ENCODE measurements around the gene FAM120A. TPM values are rescaled to one million over a fixed set of nuclear protein-coding genes. Genes with fewer than 3 reads are reported as not detected.
"Not testable (repeated sequence)": the region's sequence is repeated elsewhere in the genome, so short reads cannot be mapped to it uniquely, and the experiment has no call there.

FAM120A gene
- total RNA-seq, 4 donors from 2014 or later = 67.5 to 108 (median 89.8) TPM

- WGBS = 91% methylated on average over 7 of the region's 7 CpGs
- no peaks in the 10 kb centered on the region for H3K36me3 ChIP-seq
- no peaks in the 10 kb centered on the region for H3K4me1 ChIP-seq
- no peaks in the 10 kb centered on the region for H3K27me3 ChIP-seq
- no peak overlapping the region for H3K27ac ChIP-seq
- no peak overlapping the region for H3K4me3 ChIP-seq
- DNase-seq (ENCODE audit: low spot score in 2 of 2) = no peak
- no peak for TF ChIP-seq POLR2A (IDR thresholded peaks at IDR 0.05)
- no peak for TF ChIP-seq EP300 (IDR thresholded peaks at IDR 0.05)
- TF ChIP-seq POLR2AphosphoS5 (IDR thresholded peaks at IDR 0.05) = no peak
- no peak for TF ChIP-seq CTCF (IDR thresholded peaks at IDR 0.05)
- no peaks in the 10 kb centered on the region for H3K9me3 ChIP-seq
Observed at GRCh38 chr9:93436655-93437407, 14.7 kb upstream of the FAM120A start.

- 76% methylated on average over 2 of the region's 2 CpGs for WGBS
- Histone ChIP-seq H3K36me3 (no peaks in the 10 kb centered on the region), H3K9me3 (no peaks in the 10 kb centered on the region), H3K27ac (no peak overlapping the region), H3K27me3 (no peaks in the 10 kb centered on the region), H3K4me1 (no peaks in the 10 kb centered on the region), H3K4me3 (no peak overlapping the region)
- TF ChIP-seq POLR2AphosphoS5 (IDR thresholded peaks at IDR 0.05) = no peak
- TF ChIP-seq CTCF (IDR thresholded peaks at IDR 0.05) = no peak
- TF ChIP-seq POLR2A (IDR thresholded peaks at IDR 0.05) = no peak
- TF ChIP-seq EP300 (IDR thresholded peaks at IDR 0.05) = no peak
- no peak for DNase-seq (ENCODE audit: low spot score in 2 of 2)
Observed at GRCh38 chr9:93437996-93438395, 13.5 kb upstream of the FAM120A start.

GRCh38 chr9:93439301-93439700 is 12.2 kb upstream of the FAM120A start:
- H3K27me3 ChIP-seq; DNase-seq (ENCODE audit: low spot score in 2 of 2); H3K27ac ChIP-seq; H3K36me3 ChIP-seq; H3K4me3 ChIP-seq; H3K9me3 ChIP-seq; H3K4me1 ChIP-seq: not testable (repeated sequence)
- 92% methylated on average over 6 of the region's 6 CpGs for WGBS

GRCh38 chr9:93440896-93441580 is 10.4 kb upstream of the FAM120A start:
- WGBS = 81% methylated on average over 8 of the region's 8 CpGs
- no peak for DNase-seq (ENCODE audit: low spot score in 2 of 2)
- no peaks in the 10 kb centered on the region for H3K9me3 ChIP-seq
- no peak overlapping the region for H3K27ac ChIP-seq
- no peak for TF ChIP-seq CTCF (IDR thresholded peaks at IDR 0.05)
- TF ChIP-seq POLR2A (IDR thresholded peaks at IDR 0.05) = no peak
- no peak for TF ChIP-seq POLR2AphosphoS5 (IDR thresholded peaks at IDR 0.05)
- TF ChIP-seq EP300 (IDR thresholded peaks at IDR 0.05) = no peak
- H3K4me1 ChIP-seq = no peaks in the 10 kb centered on the region
- H3K27me3 ChIP-seq = no peaks in the 10 kb centered on the region
- peaks cover 4% of the 10 kb centered on the region for H3K36me3 ChIP-seq
- H3K4me3 ChIP-seq = no peak overlapping the region

- H3K4me1 ChIP-seq = peaks cover 14% of the 10 kb centered on the region
- H3K4me3 ChIP-seq = no peak overlapping the region
- H3K36me3 ChIP-seq = peaks cover 31% of the 10 kb centered on the region
- 81% methylated on average over 3 of the region's 3 CpGs for WGBS
- TF ChIP-seq CTCF (IDR thresholded peaks at IDR 0.05) (no peak), POLR2AphosphoS5 (IDR thresholded peaks at IDR 0.05) (no peak), EP300 (IDR thresholded peaks at IDR 0.05) (no peak), POLR2A (IDR thresholded peaks at IDR 0.05) (no peak)
- no peaks in the 10 kb centered on the region for H3K9me3 ChIP-seq
- no peaks in the 10 kb centered on the region for H3K27me3 ChIP-seq
- DNase-seq (ENCODE audit: low spot score in 2 of 2) = no peak
- H3K27ac ChIP-seq = no peak overlapping the region
Observed at GRCh38 chr9:93446073-93446472, 5.4 kb upstream of the FAM120A start.
